Left ventricle myocardium inferior (tissue), 1 donor: Measurements from ENCODE around the gene BPIFB4. TPM values are rescaled to one million over a fixed set of nuclear protein-coding genes. Genes with fewer than 3 reads are reported as not detected.

Experiments
- DNase-seq: peaks from one replicate; pipeline ENCODE4 v3.0.0-alpha.2; 2020
- H3K27ac ChIP-seq: fragments of 200-600 bp; replicated peaks from 2 replicates; pipeline ENCODE4 v1.8.0; 2021
- H3K27me3 ChIP-seq: fragments of 200-600 bp; 2 replicates; pipeline ENCODE4 v1.8.0; 2021; ENCODE audit warnings: low read depth
- H3K36me3 ChIP-seq: fragments of 200-600 bp; 2 replicates; pipeline ENCODE4 v1.8.0; 2021
- H3K4me1 ChIP-seq: fragments of 200-600 bp; 2 replicates; pipeline ENCODE4 v1.8.0; 2021
- H3K4me3 ChIP-seq: fragments of 200-600 bp; 2 replicates; pipeline ENCODE4 v1.8.0; 2021; ENCODE audit warnings: mild to moderate bottlenecking, moderate library complexity
- H3K9me3 ChIP-seq: fragments of 200-600 bp; replicated peaks from 2 replicates; pipeline ENCODE4 v1.8.0; 2021
- CTCF ChIP-seq: fragments of 200-600 bp; IDR thresholded peaks from 2 replicates; pipeline ENCODE4 v1.8.0; 2021; ENCODE audit warnings: antibody characterized with exemption, mild to moderate bottlenecking, borderline replicate concordance
- intact Hi-C: fragments of 100-400 bp; cut with micrococcal nuclease; formaldehyde crosslinking; loops from one replicate; pipeline ENCODE4 v1.11.0; 2022
- total RNA-seq: library from RNA; stranded (reverse); fragmentation: NEBNext Ultra II Directional; extraction: Animal tissue kit (Norgen Biotek cat#: 25700); gene quantifications from one replicate; pipeline ENCODE4 v1.2.1, GENCODE V29; 2021
- donor health status: DM: no; HTN: yes; CAD: no; lungs with severe emphysema.

The BPIFB4 gene
- total RNA-seq, 1 donor from 2014 or later, result not detected

DNA sequence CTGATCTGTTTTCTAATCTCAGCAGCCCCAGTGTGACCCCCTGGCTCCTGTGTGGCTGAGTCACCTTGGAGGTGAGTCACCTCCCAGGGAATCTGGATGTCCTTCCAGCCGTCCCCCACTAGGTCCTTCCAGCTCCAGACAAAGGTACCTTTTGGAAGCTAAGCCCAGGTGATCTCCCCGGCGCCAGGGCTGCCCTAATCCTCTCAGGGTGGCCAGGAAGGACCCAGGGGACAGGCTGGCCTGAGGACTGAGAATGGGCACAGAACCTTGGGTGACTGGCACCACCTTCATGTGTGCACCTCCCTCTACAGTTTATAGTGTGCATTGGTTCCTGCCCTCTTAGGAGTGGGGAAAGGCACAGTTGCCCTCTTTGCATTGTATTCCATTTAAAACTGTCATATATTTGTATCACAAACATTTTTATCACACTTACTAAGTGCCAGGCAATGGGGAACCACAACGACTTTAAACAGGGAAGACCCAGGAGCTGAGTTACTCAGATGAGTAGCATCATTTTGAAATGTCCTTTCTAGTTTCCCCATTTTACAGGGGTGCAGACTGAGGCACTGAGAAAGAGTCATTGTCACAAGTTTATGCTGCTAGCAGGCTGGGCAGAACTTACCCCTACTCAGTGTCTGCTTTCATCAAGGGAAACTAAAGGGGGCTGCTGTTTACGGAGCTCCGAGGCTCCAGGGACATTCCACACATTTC lies 2.6 kb upstream of the BPIFB4 start:
- intact Hi-C loops, result no loop called here
- peak; percentile 37 for TF ChIP-seq CTCF
- no peak overlapping the region for H3K4me3 ChIP-seq
- H3K27ac ChIP-seq, result no peak overlapping the region
- H3K4me1 ChIP-seq, result no peaks in the 10 kb centered on the region
- no peaks in the 10 kb centered on the region for H3K36me3 ChIP-seq
- no peaks in the 10 kb centered on the region for H3K9me3 ChIP-seq
- H3K27me3 ChIP-seq, result peaks cover 43% of the 10 kb centered on the region
- DNase-seq, result no peak

DNA sequence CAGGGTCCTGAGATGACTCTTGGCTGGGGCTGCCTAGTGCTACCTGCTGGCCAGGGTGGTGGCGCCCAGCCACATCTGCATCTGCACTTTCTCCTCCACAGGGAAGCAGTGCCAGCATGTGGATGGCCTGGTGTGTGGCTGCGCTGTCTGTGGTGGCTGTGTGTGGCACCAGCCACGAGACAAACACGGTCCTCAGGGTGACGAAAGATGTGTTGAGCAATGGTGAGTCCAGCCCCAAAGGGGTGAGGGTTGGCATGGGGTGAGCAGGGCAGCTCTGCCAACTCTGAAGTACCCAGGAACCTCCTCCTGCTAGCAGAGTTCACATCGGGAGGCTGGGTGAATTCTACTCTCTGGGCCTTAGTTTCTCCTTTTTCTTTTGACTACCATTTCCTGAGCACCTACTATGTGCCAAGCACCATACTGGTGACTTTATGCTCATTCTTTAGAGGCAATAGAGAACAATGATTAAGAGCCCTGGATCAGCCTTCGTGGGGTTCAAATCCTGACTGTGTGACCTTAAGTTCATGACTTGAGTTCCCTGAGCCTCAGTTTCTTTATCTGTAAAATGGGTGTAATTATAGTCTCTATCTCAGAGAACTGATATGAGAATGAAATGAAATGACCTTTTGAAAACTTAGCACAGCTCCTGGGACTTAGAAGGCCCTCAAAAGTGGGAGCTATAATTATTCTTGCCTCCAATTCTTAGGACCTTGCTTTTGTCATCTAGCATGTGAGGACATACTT lies 2.1 kb downstream of the BPIFB4 start:
- Histone ChIP-seq H3K27ac (no peak overlapping the region), H3K27me3 (peaks cover 34% of the 10 kb centered on the region), H3K4me1 (no peaks in the 10 kb centered on the region), H3K4me3 (no peak overlapping the region), H3K9me3 (no peaks in the 10 kb centered on the region), H3K36me3 (no peaks in the 10 kb centered on the region)
- intact Hi-C loops, result no loop called here
- TF ChIP-seq CTCF, result no peak
- DNase-seq, result no peak

GRCh38 chr20:33082546-33082945 lies 3.1 kb downstream of the BPIFB4 start:
- Histone ChIP-seq H3K4me3 (no peak overlapping the region), H3K27ac (no peak overlapping the region), H3K27me3 (peaks cover 24% of the 10 kb centered on the region), H3K4me1 (no peaks in the 10 kb centered on the region), H3K9me3 (no peaks in the 10 kb centered on the region), H3K36me3 (no peaks in the 10 kb centered on the region)
- TF ChIP-seq CTCF, result no peak
- intact Hi-C loops, result no loop called here
- DNase-seq, result no peak

DNA sequence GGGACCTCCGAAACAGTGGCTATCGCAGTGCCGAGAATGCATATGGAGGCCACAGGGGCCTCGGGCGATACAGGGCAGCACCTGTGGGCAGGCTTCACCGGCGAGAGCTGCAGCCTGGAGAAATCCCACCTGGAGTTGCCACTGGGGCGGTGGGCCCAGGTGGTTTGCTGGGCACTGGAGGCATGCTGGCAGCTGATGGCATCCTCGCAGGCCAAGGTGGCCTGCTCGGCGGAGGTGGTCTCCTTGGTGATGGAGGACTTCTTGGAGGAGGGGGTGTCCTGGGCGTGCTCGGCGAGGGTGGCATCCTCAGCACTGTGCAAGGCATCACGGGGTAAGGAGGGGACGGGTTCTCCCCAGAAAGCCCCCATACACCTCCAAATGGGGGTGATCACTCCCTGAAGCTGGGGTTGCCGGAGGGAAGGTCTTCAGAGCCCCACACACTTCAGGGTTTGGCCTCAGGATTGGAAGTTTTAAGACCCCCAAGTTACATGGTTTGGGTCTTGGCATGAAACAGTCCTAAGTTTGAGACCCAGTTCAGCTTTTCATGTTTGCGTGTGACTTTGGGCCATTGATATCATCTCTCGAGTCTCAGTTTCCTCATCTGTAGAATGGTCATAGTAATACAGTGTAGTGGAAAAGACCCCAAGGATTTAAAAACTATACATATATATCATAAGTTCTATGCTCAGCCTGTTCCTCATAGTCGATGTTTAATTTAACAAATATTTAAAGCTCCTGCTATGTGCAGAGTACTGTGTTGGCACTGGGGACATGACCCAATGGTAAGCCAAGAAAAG lies 4.3 kb downstream of the BPIFB4 start:
- H3K9me3 ChIP-seq, result no peaks in the 10 kb centered on the region
- peaks cover 33% of the 10 kb centered on the region for H3K27me3 ChIP-seq
- no peak for TF ChIP-seq CTCF
- intact Hi-C loops, result no loop called here
- no peak overlapping the region for H3K4me3 ChIP-seq
- no peaks in the 10 kb centered on the region for H3K36me3 ChIP-seq
- H3K4me1 ChIP-seq, result no peaks in the 10 kb centered on the region
- no peak overlapping the region for H3K27ac ChIP-seq
- no peak for DNase-seq

GRCh38 chr20:33084722-33085121 lies 5.3 kb downstream of the BPIFB4 start:
- intact Hi-C loops, result no loop called here
- Histone ChIP-seq H3K4me1 (no peaks in the 10 kb centered on the region), H3K36me3 (no peaks in the 10 kb centered on the region), H3K27ac (no peak overlapping the region), H3K4me3 (no peak overlapping the region), H3K9me3 (no peaks in the 10 kb centered on the region), H3K27me3 (peaks cover 42% of the 10 kb centered on the region)
- DNase-seq, result no peak
- no peak for TF ChIP-seq CTCF
